ENCODE results near the gene HDC.

Gene HDC

GRCh38 chr15:50251638-50252182, 13.8 kb downstream of the HDC start:
- no peak for DNase-seq

- DNase-seq: no peak
These were observed 14.6 kb downstream of the HDC start for GRCh38 chr15:50250760-50251394.

- DNase-seq: no peak
These were observed 15.8 kb downstream of the HDC start for GRCh38 chr15:50249704-50250103.

- no peak for DNase-seq
These were observed 16.4 kb downstream of the HDC start for GRCh38 chr15:50248994-50249582.

GRCh38 chr15:50247819-50248655, 17.5 kb downstream of the HDC start:
- no peak for DNase-seq

- no peak for DNase-seq
These were observed 18.9 kb downstream of the HDC start for GRCh38 chr15:50246631-50247030.

- DNase-seq: no peak
These were observed 20.4 kb downstream of the HDC start for GRCh38 chr15:50244959-50245624.

GRCh38 chr15:50244153-50244552, 21.4 kb downstream of the HDC start:
- DNase-seq: no peak

- no peak for DNase-seq
These were observed 23.7 kb downstream of the HDC start for GRCh38 chr15:50241684-50242450.

- no peak for DNase-seq
These were observed 27.3 kb downstream of the HDC start for GRCh38 chr15:50238255-50238654.

GRCh38 chr15:50236433-50236832, 29.1 kb downstream of the HDC start:
- no peak for DNase-seq

GRCh38 chr15:50235794-50236193, 29.7 kb downstream of the HDC start:
- no peak for DNase-seq

GRCh38 chr15:50234764-50235163, 30.8 kb downstream of the HDC start:
- no peak for DNase-seq

GRCh38 chr15:50233192-50233736, 32.3 kb downstream of the HDC start:
- no peak for DNase-seq

GRCh38 chr15:50232791-50233190, 32.7 kb downstream of the HDC start:
- no peak for DNase-seq

- no peak for DNase-seq
These were observed 33.8 kb downstream of the HDC start for GRCh38 chr15:50231761-50232160.

GRCh38 chr15:50229336-50229735, 36.2 kb downstream of the HDC start:
- no peak for DNase-seq

GRCh38 chr15:50228866-50229265, 36.7 kb downstream of the HDC start:
- no peak for DNase-seq

- no peak for DNase-seq
These were observed 38.5 kb downstream of the HDC start for GRCh38 chr15:50227076-50227475.

- no peak for DNase-seq
These were observed 39.6 kb downstream of the HDC start for GRCh38 chr15:50225938-50226337.

GRCh38 chr15:50225057-50225456, 40.5 kb downstream of the HDC start:
- no peak for DNase-seq

- no peak for DNase-seq
These were observed 40.9 kb downstream of the HDC start for GRCh38 chr15:50224606-50225005.

All from right forelimb (tissue), 1 donor.